HepG2 (cell line): ENCODE results near the gene YIF1A. TPM values are rescaled to one million over a fixed set of nuclear protein-coding genes. Genes with fewer than 3 reads are reported as not detected.

Experiments
- ATAC-seq: fragments of 200-7000 bp; cut with Tn5 transposase; 3 replicates; pipeline ENCODE4 v1.9.1; 2020; ENCODE audit warnings: mild to moderate bottlenecking, moderate library complexity
- BruUV-seq: library from RNA; stranded (reverse); fragments of 400-500 nt; replicated peaks from 2 replicates; lab custom pipeline; 2021; lab: Mats Ljungman, UMichigan
- CTCF ChIA-PET: fragments of 300-600 bp; formaldehyde crosslinking; extraction: SDS; loops from one replicate; lab custom pipeline; 2021; ENCODE audit warnings: low total read pairs, inconsistent platforms, low intra/inter-chr PET ratio; lab: Yijun Ruan, JAX
- POLR2A ChIA-PET: fragments of 350-600 bp; sonication (Branson Sonifier 250); formaldehyde crosslinking; loops from one replicate; lab custom pipeline; 2020; ENCODE audit warnings: antibody characterized with exemption, inconsistent platforms; lab: Yijun Ruan, JAX
- DNase-seq: peaks from one replicate; pipeline ENCODE4 v3.0.0-alpha.2; 2015; ENCODE audit warnings: low spot score
- FAIRE-seq: peaks from 3 replicates; lab custom pipeline; 2011; peaks lifted over from hg19 to GRCh38; lab: Jason Lieb, UNC
- H2AFZ ChIP-seq: one replicate; pipeline ENCODE4 v1.6.1; 2011; ENCODE audit warnings: low read length, inconsistent platforms
- H3K27ac ChIP-seq: fragments of 300-600 bp; 3 replicates; pipeline ENCODE4 v1.8.0; 2011; ENCODE audit warnings: mixed run types, mild to moderate bottlenecking, mixed read lengths, low read length, inconsistent platforms; ENCODE audit not compliant: insufficient read depth; ENCODE audit errors: extremely low read length
- H3K27me3 ChIP-seq, 2 experiments: fragments of 200-600 bp in 1 of 2; 2 replicates in 1 of 2; 3 replicates in 1 of 2; pipeline versions ENCODE4 v1.6.0 to v1.8.0; 2011; ENCODE audit warnings: low read length in 2 of 2, mild to moderate bottlenecking in 2 of 2, moderate library complexity in 2 of 2, inconsistent platforms in 1 of 2; ENCODE audit not compliant: insufficient read depth in 2 of 2, control insufficient read depth in 1 of 2
- H3K36me3 ChIP-seq, 2 experiments: fragments of 200-600 bp in 1 of 2; replicated peaks in 1 of 2; 2 replicates in 1 of 2; 3 replicates in 1 of 2; pipeline versions ENCODE4 v1.5.1 to v1.8.0; 2011; ENCODE audit warnings: low read length in 2 of 2, inconsistent platforms in 1 of 2; ENCODE audit not compliant: insufficient read depth in 2 of 2, control insufficient read depth in 1 of 2
- H3K4me1 ChIP-seq: 2 replicates; pipeline ENCODE4 v1.5.1; 2012; ENCODE audit warnings: low read length, inconsistent platforms; ENCODE audit not compliant: insufficient read depth
- H3K4me2 ChIP-seq: 2 replicates; pipeline ENCODE4 v1.6.0; 2011; ENCODE audit warnings: low read depth, low read length, inconsistent platforms
- H3K4me3 ChIP-seq, 3 experiments: fragments of 200-600 bp in 1 of 3; sonication (generic), shearing (Covaris generic) in 1 of 3; replicated peaks in 1 of 3; 2 replicates each; pipeline ENCODE4 v1.5.1; 2011 to 2016; ENCODE audit warnings: low read length in 3 of 3, inconsistent platforms in 2 of 3, low read depth in 2 of 3, mild to moderate bottlenecking in 2 of 3, control low read depth in 1 of 3, mixed read lengths in 1 of 3; ENCODE audit not compliant: insufficient read depth in 1 of 3
- H3K79me2 ChIP-seq: one replicate; pipeline ENCODE4 v1.6.1; 2011; ENCODE audit warnings: low read length, inconsistent platforms; ENCODE audit not compliant: insufficient read depth
- H3K9ac ChIP-seq: 2 replicates; pipeline ENCODE4 v1.6.0; 2011; ENCODE audit warnings: mild to moderate bottlenecking, low read depth, low read length, inconsistent platforms; ENCODE audit not compliant: insufficient read depth
- H3K9me3 ChIP-seq: 2 replicates; pipeline ENCODE4 v1.5.1; 2012; ENCODE audit warnings: mild to moderate bottlenecking, low read length
- H4K20me1 ChIP-seq: 2 replicates; pipeline ENCODE4 v1.6.0; 2011; ENCODE audit warnings: inconsistent platforms, mild to moderate bottlenecking, low read length, moderate library complexity; ENCODE audit not compliant: insufficient read depth
- DR1 ChIP-seq: sonication (generic); formaldehyde crosslinking; IDR thresholded peaks from 2 replicates; pipeline ENCODE4 v1.8.0; 2021; ENCODE audit warnings: mild to moderate bottlenecking, missing genetic modification reagents, inconsistent platforms
- EEA1 ChIP-seq: sonication (generic); formaldehyde crosslinking; IDR thresholded peaks from 2 replicates; pipeline ENCODE4 v1.5.1; 2020; ENCODE audit warnings: mild to moderate bottlenecking, missing genetic modification reagents, borderline replicate concordance
- GABPB1 ChIP-seq: IDR thresholded peaks from 2 replicates; pipeline ENCODE4 v1.6.1; 2016; ENCODE audit warnings: mild to moderate bottlenecking, missing genetic modification reagents, moderate library complexity, missing compliant biosample characterization
- RBFOX2 ChIP-seq: fragments of 200-400 bp; formaldehyde crosslinking; IDR thresholded peaks from 2 replicates; pipeline ENCODE4 v1.6.1; 2017; ENCODE audit warnings: low read depth, mild to moderate bottlenecking, low read length
- ZNF234 ChIP-seq: sonication (generic); formaldehyde crosslinking; conservative IDR thresholded peaks from 2 replicates; pipeline ENCODE4 v1.5.1; 2020; ENCODE audit warnings: mild to moderate bottlenecking, missing genetic modification reagents
- ZNF672 ChIP-seq: sonication (generic); formaldehyde crosslinking; IDR thresholded peaks from 2 replicates; pipeline ENCODE4 v1.8.1; 2022; ENCODE audit warnings: missing genetic modification reagents
- WGBS: methylation state at CpG from one replicate; pipeline ENCODE4 v1.1.6; 2017; ENCODE audit warnings: low lambda C conversion rate; 5-methylcytosine and 5-hydroxymethylcytosine counted together
- in situ Hi-C: cut with HindIII; loops from 2 replicates; pipeline ENCODE4 v1.10.0; 2017; ENCODE audit warnings: low pct_unique_long_range_greater_than_20kb; ENCODE audit not compliant: extremely low pct_ligation_motif_present
- intact Hi-C: fragments of 100-400 bp; cut with micrococcal nuclease; formaldehyde crosslinking; loops from one replicate; pipeline ENCODE4 v1.10.0; 2022; ENCODE audit not compliant: unreplicated experiment
- polyA plus RNA-seq, 8 experiments: library from polyadenylated mRNA; depleted of rRNA in 3 of 8; stranded (reverse) in 7 of 8; unstranded in 1 of 8; fragments of >200 nt; fragmentation: Illumina TruSeq in 4 of 8; extraction: Trizol in 4 of 8; gene quantifications; 2 replicates each; pipeline versions ENCODE4 v1.2.1 to v1.2.3, GENCODE V29; 2011 to 2016; ENCODE audit warnings: low read depth in 4 of 8, missing spikeins in 1 of 8, mixed read lengths in 1 of 8; ENCODE audit not compliant: insufficient read depth in 1 of 8
- total RNA-seq, 5 experiments: library from RNA; depleted of rRNA; stranded (reverse); fragments of >200 nt; fragmentation: Illumina TruSeq; extraction: Trizol; gene quantifications; 2 replicates each; pipeline ENCODE4 v1.2.3, GENCODE V29; 2016; ENCODE audit warnings: low read depth in 1 of 5
- TF ChIP-seq, protein P1 (sequence below): sonication (generic); formaldehyde crosslinking; IDR thresholded peaks from 2 replicates; pipeline ENCODE4 v1.5.0; 2020; ENCODE audit warnings: mild to moderate bottlenecking, missing genetic modification reagents, borderline replicate concordance
- TF ChIP-seq, protein P2 (sequence below): sonication (generic); formaldehyde crosslinking; IDR thresholded peaks from 2 replicates; pipeline ENCODE4 v1.4.0; 2020; ENCODE audit warnings: mild to moderate bottlenecking, missing genetic modification reagents

The YIF1A gene
- total and polyA plus RNA-seq, 2 of the 13 experiments (the other 11 are each of a cell fraction or from before 2014, with no cell fraction given) = 133 to 145 TPM

DNA sequence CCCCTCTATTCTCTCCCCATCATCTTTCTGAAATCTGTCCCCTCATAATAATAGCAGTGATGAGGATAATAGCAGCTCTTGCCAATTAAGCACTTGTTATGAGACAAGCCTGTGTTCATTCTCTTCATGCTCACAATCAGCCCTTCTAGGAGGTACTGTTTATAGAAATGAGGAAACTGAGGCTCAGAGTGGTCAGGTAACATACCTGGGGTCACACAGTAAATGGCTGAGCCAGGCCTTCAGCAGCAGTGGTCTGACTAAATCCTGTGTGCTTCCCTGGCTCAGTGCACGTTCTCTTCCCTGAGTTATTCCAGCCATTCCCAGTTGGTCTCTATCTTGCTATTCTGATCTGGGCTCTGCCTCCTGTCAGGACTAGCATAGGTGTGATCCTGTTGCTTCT, 14.7 kb downstream of the YIF1A start:
- BruUV-seq = no TSS peak
- peaks cover 18% of the 10 kb centered on the region for H3K79me2 ChIP-seq
- H3K4me3 ChIP-seq = no peak overlapping the region
- 92% methylated on average over 1 of the region's 1 CpG for WGBS
- no peak overlapping the region for H3K27ac ChIP-seq
- peaks cover 25% of the 10 kb centered on the region for H3K4me1 ChIP-seq
- no peak for FAIRE-seq
- 0 out of 2 replicates have a peak, but pooled peaks have one; percentile 16 for TF ChIP-seq RBFOX2
- no peak for TF ChIP-seq DR1
- TF ChIP-seq ZNF234 = no peak
- H3K9ac ChIP-seq = no peak overlapping the region
- ChIA-PET POLR2A (no interaction called here), CTCF (no interaction called here)
- ATAC-seq = no peak
- no peak overlapping the region for H3K4me2 ChIP-seq
- intact Hi-C loops = no loop called here
- H3K27me3 ChIP-seq = peaks cover 3 to 5% of the 10 kb centered on the region in 2 experiments; a peak in 2 of 5 replicates
- in situ Hi-C loops = no loop called here
- H4K20me1 ChIP-seq = peaks cover 9% of the 10 kb centered on the region
- DNase-seq = no peak
- H2AFZ ChIP-seq = no peak overlapping the region
- H3K9me3 ChIP-seq = no peaks in the 10 kb centered on the region
- H3K36me3 ChIP-seq = peaks cover 25 to 38% of the 10 kb centered on the region in 2 experiments

DNA sequence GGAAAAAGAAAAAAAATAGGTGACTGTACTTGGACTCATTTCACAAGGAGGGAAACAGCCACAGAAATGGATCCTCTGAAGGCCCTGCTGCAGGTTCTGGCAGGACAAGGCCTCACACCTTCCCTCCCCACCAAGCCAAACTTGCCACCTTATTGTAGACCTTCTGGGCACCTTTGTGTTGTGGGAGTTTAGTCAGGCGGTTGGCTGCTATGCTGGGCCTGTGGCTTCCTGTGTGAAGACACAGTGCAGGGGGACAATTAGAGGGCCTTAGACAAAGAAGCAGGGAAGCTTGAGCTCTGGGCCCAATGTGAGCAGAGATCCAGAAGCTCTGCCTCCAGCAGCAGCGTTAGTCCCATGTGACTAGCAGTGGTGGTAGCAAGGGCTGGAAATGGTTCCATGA, 16.3 kb downstream of the YIF1A start:
- H2AFZ ChIP-seq = no peak overlapping the region
- peaks cover 10% of the 10 kb centered on the region for H4K20me1 ChIP-seq

More for the DNA sequence above, 16.3 kb downstream of the YIF1A start:
- Histone ChIP-seq H3K9ac (no peak overlapping the region), H3K27ac (no peak overlapping the region), H3K36me3 (peaks cover 25 to 38% of the 10 kb centered on the region in 2 experiments), H3K79me2 (peaks cover 24% of the 10 kb centered on the region)
- FAIRE-seq (no peak), ATAC-seq (no peak), DNase-seq (no peak)
- CTCF ChIA-PET = no interaction called here
- in situ Hi-C loops = no loop called here
- BruUV-seq = no TSS peak
- TF ChIP-seq EEA1 (CRISPR knock-in tag) = no peak
- TF ChIP-seq, protein P1, sequence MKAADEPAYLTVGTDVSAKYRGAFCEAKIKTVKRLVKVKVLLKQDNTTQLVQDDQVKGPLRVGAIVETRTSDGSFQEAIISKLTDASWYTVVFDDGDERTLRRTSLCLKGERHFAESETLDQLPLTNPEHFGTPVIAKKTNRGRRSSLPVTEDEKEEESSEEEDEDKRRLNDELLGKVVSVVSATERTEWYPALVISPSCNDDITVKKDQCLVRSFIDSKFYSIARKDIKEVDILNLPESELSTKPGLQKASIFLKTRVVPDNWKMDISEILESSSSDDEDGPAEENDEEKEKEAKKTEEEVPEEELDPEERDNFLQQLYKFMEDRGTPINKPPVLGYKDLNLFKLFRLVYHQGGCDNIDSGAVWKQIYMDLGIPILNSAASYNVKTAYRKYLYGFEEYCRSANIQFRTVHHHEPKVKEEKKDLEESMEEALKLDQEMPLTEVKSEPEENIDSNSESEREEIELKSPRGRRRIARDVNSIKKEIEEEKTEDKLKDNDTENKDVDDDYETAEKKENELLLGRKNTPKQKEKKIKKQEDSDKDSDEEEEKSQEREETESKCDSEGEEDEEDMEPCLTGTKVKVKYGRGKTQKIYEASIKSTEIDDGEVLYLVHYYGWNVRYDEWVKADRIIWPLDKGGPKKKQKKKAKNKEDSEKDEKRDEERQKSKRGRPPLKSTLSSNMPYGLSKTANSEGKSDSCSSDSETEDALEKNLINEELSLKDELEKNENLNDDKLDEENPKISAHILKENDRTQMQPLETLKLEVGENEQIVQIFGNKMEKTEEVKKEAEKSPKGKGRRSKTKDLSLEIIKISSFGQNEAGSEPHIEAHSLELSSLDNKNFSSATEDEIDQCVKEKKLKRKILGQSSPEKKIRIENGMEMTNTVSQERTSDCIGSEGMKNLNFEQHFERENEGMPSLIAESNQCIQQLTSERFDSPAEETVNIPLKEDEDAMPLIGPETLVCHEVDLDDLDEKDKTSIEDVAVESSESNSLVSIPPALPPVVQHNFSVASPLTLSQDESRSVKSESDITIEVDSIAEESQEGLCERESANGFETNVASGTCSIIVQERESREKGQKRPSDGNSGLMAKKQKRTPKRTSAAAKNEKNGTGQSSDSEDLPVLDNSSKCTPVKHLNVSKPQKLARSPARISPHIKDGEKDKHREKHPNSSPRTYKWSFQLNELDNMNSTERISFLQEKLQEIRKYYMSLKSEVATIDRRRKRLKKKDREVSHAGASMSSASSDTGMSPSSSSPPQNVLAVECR = no peak
- TF ChIP-seq ZNF672 (CRISPR knock-in tag) = no peak
- TF ChIP-seq, protein P2, sequence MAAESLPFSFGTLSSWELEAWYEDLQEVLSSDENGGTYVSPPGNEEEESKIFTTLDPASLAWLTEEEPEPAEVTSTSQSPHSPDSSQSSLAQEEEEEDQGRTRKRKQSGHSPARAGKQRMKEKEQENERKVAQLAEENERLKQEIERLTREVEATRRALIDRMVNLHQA (CRISPR knock-in tag) = no peak
- no peak for TF ChIP-seq GABPB1 (CRISPR knock-in tag)
- TF ChIP-seq, all 625 proteins: peak for 0
- Histone ChIP-seq H3K27me3 (no peaks in the 10 kb centered on the region; a peak in 1 of 5 replicates), H3K9me3 (no peaks in the 10 kb centered on the region), H3K4me1 (peaks cover 18% of the 10 kb centered on the region), H3K4me3 (no peak overlapping the region), H3K4me2 (no peak overlapping the region)
- WGBS = 100% methylated on average over 2 of the region's 2 CpGs
- intact Hi-C loops = no loop called here
- POLR2A ChIA-PET = interaction anchor here (1.3 kb wide), 1 partner anchor 16 kb away, joined by 5 read pairs; the partner anchor contains the start of gene YIF1A
